ENCODE results near the gene PACRG.

Gene PACRG

DNA sequence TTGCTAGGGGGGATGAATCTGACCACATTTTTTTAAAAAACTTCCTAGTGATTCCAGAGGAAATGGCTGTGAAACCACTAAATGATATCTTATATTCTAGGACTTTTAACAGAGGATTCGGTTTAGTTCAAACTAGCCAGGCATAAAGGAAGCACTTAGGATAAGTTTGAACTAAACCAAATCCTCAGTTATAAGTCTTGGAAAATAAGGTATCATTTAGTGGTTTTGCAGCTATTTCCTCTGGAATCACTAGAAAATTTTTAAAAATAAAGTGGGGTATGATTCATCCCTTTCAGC lies 358.8 kb downstream of the PACRG start:
- H3K79me2 ChIP-seq (ENCODE audit: insufficient read depth, low read length): no peaks in the 10 kb centered on the region
- H3K4me2 ChIP-seq (ENCODE audit: low read depth, low read length, poor library complexity, severe bottlenecking): no peak overlapping the region
- H3K9me2 ChIP-seq (replicated peaks; ENCODE audit: insufficient read depth, low read length): no peaks in the 10 kb centered on the region
- no peaks in the 10 kb centered on the region for H3F3A ChIP-seq (ENCODE audit: insufficient read depth)
- TF ChIP-seq CTCF (IDR thresholded peaks at IDR 0.05; ENCODE audit: insufficient read depth, low read length, poor library complexity, severe bottlenecking) (no peak), EZH2phosphoT487 (conservative IDR thresholded peaks at IDR 0.05; ENCODE audit: low read length) (no peak)
- no peak overlapping the region for H3K4me3 ChIP-seq (ENCODE audit: insufficient read depth, low read length, poor library complexity, severe bottlenecking)
- no peaks in the 10 kb centered on the region for H3K27me3 ChIP-seq (ENCODE audit: low read length)
- no peak overlapping the region for H3K27ac ChIP-seq (ENCODE audit: low read depth, low read length)
- no peak overlapping the region for H3K9ac ChIP-seq (ENCODE audit: low read length)
- no peaks in the 10 kb centered on the region for H3K36me3 ChIP-seq (ENCODE audit: low read length)
- H3K9me3 ChIP-seq (ENCODE audit: insufficient read depth, low read length): no peaks in the 10 kb centered on the region
- H2AFZ ChIP-seq (ENCODE audit: low read depth, low read length, severe bottlenecking): no peak overlapping the region
- H4K20me1 ChIP-seq (ENCODE audit: low read depth, low read length): no peaks in the 10 kb centered on the region

DNA sequence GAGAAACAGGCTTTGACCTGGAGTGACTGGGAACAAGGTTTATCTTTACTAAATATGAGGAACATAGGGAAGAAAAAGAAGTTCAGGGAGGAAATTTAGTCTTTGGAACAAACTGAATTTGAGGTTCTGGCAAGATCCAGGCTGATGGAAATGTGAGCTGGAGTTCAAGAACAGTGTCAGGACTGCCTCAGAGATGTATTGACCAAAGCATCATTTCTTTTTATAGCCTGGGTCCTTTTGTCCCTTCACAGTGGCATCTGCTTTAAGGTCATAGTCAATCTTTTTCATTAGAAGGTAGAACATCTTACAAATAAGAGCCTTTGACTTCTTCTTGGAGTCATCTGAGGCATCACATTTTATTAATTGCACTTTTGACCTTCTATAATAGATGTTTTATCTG lies 360.2 kb downstream of the PACRG start:
- H3K9me3 ChIP-seq (ENCODE audit: insufficient read depth, low read length): no peaks in the 10 kb centered on the region
- TF ChIP-seq EZH2phosphoT487 (conservative IDR thresholded peaks at IDR 0.05; ENCODE audit: low read length): no peak
- no peak for TF ChIP-seq CTCF (IDR thresholded peaks at IDR 0.05; ENCODE audit: insufficient read depth, low read length, poor library complexity, severe bottlenecking)
- no peak overlapping the region for H3K4me2 ChIP-seq (ENCODE audit: low read depth, low read length, poor library complexity, severe bottlenecking)
- no peaks in the 10 kb centered on the region for H3K9me2 ChIP-seq (replicated peaks; ENCODE audit: insufficient read depth, low read length)
- no peak overlapping the region for H3K27ac ChIP-seq (ENCODE audit: low read depth, low read length)
- H4K20me1 ChIP-seq (ENCODE audit: low read depth, low read length): no peaks in the 10 kb centered on the region
- H3K79me2 ChIP-seq (ENCODE audit: insufficient read depth, low read length): no peaks in the 10 kb centered on the region
- no peaks in the 10 kb centered on the region for H3K36me3 ChIP-seq (ENCODE audit: low read length)
- H3K27me3 ChIP-seq (ENCODE audit: low read length): no peaks in the 10 kb centered on the region
- H3K4me3 ChIP-seq (ENCODE audit: insufficient read depth, low read length, poor library complexity, severe bottlenecking): no peak overlapping the region
- H3K9ac ChIP-seq (ENCODE audit: low read length): no peak overlapping the region
- H3F3A ChIP-seq (ENCODE audit: insufficient read depth): no peaks in the 10 kb centered on the region
- H2AFZ ChIP-seq (ENCODE audit: low read depth, low read length, severe bottlenecking): no peak overlapping the region

DNA sequence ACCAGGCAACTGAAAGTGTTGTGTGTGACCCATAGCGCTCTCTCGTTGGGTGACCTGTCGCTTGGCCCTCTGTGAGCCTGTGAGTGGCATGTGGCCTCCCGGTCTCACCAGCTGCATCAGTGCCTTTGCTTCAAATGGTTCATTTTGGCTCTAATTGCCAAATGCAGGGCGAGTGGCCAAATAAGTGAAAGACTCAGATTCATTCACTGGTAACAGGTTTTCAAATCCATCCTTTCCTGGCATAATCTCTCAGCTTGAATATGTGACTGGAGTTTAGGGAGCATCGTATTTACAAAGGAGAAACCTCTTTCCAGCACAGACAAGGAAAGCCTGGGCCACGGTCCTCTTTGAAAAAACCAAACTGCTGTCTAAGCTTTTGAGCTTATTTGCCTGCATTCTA lies 365.1 kb downstream of the PACRG start:
- Histone ChIP-seq H3K4me2 (ENCODE audit: low read depth, low read length, poor library complexity, severe bottlenecking) (no peak overlapping the region), H3K9me2 (replicated peaks; ENCODE audit: insufficient read depth, low read length) (no peaks in the 10 kb centered on the region), H3K27me3 (ENCODE audit: low read length) (no peaks in the 10 kb centered on the region), H3K4me3 (ENCODE audit: insufficient read depth, low read length, poor library complexity, severe bottlenecking) (no peak overlapping the region), H3K27ac (ENCODE audit: low read depth, low read length) (no peak overlapping the region), H3K9ac (ENCODE audit: low read length) (no peak overlapping the region), H3K9me3 (ENCODE audit: insufficient read depth, low read length) (no peaks in the 10 kb centered on the region), H3K36me3 (ENCODE audit: low read length) (no peaks in the 10 kb centered on the region), H3K79me2 (ENCODE audit: insufficient read depth, low read length) (no peaks in the 10 kb centered on the region), H2AFZ (ENCODE audit: low read depth, low read length, severe bottlenecking) (no peak overlapping the region), H4K20me1 (ENCODE audit: low read depth, low read length) (no peaks in the 10 kb centered on the region), H3F3A (ENCODE audit: insufficient read depth) (no peaks in the 10 kb centered on the region)
- TF ChIP-seq EZH2phosphoT487 (conservative IDR thresholded peaks at IDR 0.05; ENCODE audit: low read length) (no peak), CTCF (IDR thresholded peaks at IDR 0.05; ENCODE audit: insufficient read depth, low read length, poor library complexity, severe bottlenecking) (no peak)

DNA sequence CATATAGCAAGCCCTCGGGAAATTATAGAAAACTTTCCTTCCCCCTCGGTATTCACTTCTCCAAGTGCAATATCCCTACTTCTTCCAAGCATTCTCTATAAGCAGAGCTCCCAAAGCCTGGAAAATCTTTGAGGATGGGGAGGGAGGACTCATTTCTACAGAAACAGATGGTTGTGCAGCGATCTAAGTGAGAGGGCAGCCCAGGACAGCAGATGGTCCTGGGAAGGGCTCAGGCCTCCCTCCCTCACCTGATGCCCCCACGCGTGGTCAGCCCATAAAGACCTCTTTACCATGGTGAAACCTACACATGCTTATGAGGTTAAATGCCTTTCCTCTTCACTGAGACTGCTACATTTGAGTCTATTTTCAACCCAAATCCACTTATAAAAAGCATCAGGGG lies 367.1 kb downstream of the PACRG start:
- Histone ChIP-seq H3K4me3 (ENCODE audit: insufficient read depth, low read length, poor library complexity, severe bottlenecking) (no peak overlapping the region), H3F3A (ENCODE audit: insufficient read depth) (no peaks in the 10 kb centered on the region), H3K9ac (ENCODE audit: low read length) (no peak overlapping the region), H3K4me2 (ENCODE audit: low read depth, low read length, poor library complexity, severe bottlenecking) (no peak overlapping the region), H3K79me2 (ENCODE audit: insufficient read depth, low read length) (no peaks in the 10 kb centered on the region), H3K9me2 (replicated peaks; ENCODE audit: insufficient read depth, low read length) (no peaks in the 10 kb centered on the region), H3K27me3 (ENCODE audit: low read length) (no peaks in the 10 kb centered on the region), H3K9me3 (ENCODE audit: insufficient read depth, low read length) (no peaks in the 10 kb centered on the region), H4K20me1 (ENCODE audit: low read depth, low read length) (no peaks in the 10 kb centered on the region), H2AFZ (ENCODE audit: low read depth, low read length, severe bottlenecking) (no peak overlapping the region), H3K36me3 (ENCODE audit: low read length) (no peaks in the 10 kb centered on the region), H3K27ac (ENCODE audit: low read depth, low read length) (no peak overlapping the region)
- no peak for TF ChIP-seq EZH2phosphoT487 (conservative IDR thresholded peaks at IDR 0.05; ENCODE audit: low read length)
- TF ChIP-seq CTCF (IDR thresholded peaks at IDR 0.05; ENCODE audit: insufficient read depth, low read length, poor library complexity, severe bottlenecking): no peak
